ENCODE results near the gene MRPS17. TPM values are rescaled to one million over a fixed set of nuclear protein-coding genes. Genes with fewer than 3 reads are reported as not detected.

The MRPS17 gene
- total RNA-seq, 1 donor from 2014 or later, result 13.6 TPM

- DNase-seq (ENCODE audit: low spot score), result no peak
These were observed 18.9 kb downstream of the MRPS17 start for GRCh38 chr7:55970561-55970960.

GRCh38 chr7:55970978-55971377 is 19.3 kb downstream of the MRPS17 start:
- DNase-seq (ENCODE audit: low spot score), result no peak

- DNase-seq (ENCODE audit: low spot score), result no peak
These were observed 22.1 kb downstream of the MRPS17 start for GRCh38 chr7:55973747-55974250.

GRCh38 chr7:55975988-55976633 is 24.4 kb downstream of the MRPS17 start:
- no peak for DNase-seq (ENCODE audit: low spot score)

- no peak for DNase-seq (ENCODE audit: low spot score)
These were observed 26.2 kb downstream of the MRPS17 start for GRCh38 chr7:55977831-55978230.

- DNase-seq (ENCODE audit: low spot score), result no peak
These were observed 28.6 kb downstream of the MRPS17 start for GRCh38 chr7:55980266-55980665.

GRCh38 chr7:55983537-55983936 is 31.9 kb downstream of the MRPS17 start:
- no peak for DNase-seq (ENCODE audit: low spot score)

- no peak for DNase-seq (ENCODE audit: low spot score)
These were observed 40.7 kb downstream of the MRPS17 start for GRCh38 chr7:55992346-55992745.

- no peak for DNase-seq (ENCODE audit: low spot score)
These were observed 45.3 kb downstream of the MRPS17 start for GRCh38 chr7:55996856-55997500.

GRCh38 chr7:56003749-56004148 is 52.1 kb downstream of the MRPS17 start:
- DNase-seq (ENCODE audit: low spot score), result no peak

Other genes starting within 250 kb of the MRPS17 start
- not detected for gene SEPTIN14, start 89.1 kb upstream of the MRPS17 start, total RNA-seq
- gene ZNF713, start 64.4 kb upstream of the MRPS17 start, total RNA-seq, result 1.2 TPM
- 56.7 TPM for gene NIPSNAP2, start 12.7 kb downstream of the MRPS17 start, total RNA-seq
- gene PSPH, start 99.6 kb downstream of the MRPS17 start, total RNA-seq, result 7.5 TPM
- 99.8 TPM for gene CCT6A, start 99.9 kb downstream of the MRPS17 start, total RNA-seq
- gene SUMF2, start 112.4 kb downstream of the MRPS17 start, total RNA-seq, result 106 TPM
- gene PHKG1, start 141.1 kb downstream of the MRPS17 start, total RNA-seq, result 2.8 TPM
- gene CHCHD2, start 154.6 kb downstream of the MRPS17 start, total RNA-seq, result 249 TPM
- not detected for gene NUPR2, start 164.5 kb downstream of the MRPS17 start, total RNA-seq